ENCODE measurements around the gene RAB11FIP4. TPM values are rescaled to one million over a fixed set of nuclear protein-coding genes. Genes with fewer than 3 reads are reported as not detected.

The RAB11FIP4 gene
- total RNA-seq, 1 experiment from 2014 or later: 15.1 TPM

DNA sequence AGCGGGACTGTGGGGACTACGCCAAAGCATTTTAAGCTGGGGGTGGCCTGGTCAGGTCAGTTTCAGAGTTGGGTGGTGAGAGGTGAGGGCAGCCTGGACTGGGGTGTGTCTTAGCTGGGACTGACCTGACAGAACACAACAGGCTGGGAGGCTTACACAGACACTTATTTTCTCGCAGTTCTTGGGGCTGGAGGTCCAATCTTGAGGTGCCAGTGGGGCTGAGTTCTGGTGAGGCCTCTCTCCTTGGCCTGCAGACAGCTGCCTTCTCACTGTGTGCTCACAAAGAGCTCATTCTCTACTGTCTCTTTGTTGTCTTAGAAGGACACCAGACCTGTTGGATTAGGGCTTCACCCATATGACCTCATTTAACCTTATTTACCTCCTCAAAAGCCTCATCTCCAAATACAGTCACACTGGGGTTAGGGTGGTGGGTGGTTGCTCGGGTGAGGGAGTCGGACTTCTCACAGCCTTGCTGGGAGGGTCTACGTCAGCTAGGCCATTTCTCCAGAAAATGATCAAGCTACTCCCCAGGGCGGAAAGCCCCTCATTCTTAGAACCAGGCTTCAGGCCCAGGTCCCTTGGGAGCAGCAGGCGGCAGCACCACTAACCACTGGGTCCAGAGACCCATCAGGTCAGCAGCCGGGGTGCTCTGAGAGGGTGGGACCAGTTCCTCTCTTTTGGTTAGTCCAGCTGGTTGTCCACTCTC, 149.3 kb downstream of the RAB11FIP4 start:
- BruUV-seq (replicated peaks): no TSS peak
- RAD21 ChIA-PET (ENCODE audit: low non-redundant PET in 1 of 2, low total read pairs in 2 of 2, uncharacterized antibody in 2 of 2, unreplicated experiment in 2 of 2): no interaction called here

DNA sequence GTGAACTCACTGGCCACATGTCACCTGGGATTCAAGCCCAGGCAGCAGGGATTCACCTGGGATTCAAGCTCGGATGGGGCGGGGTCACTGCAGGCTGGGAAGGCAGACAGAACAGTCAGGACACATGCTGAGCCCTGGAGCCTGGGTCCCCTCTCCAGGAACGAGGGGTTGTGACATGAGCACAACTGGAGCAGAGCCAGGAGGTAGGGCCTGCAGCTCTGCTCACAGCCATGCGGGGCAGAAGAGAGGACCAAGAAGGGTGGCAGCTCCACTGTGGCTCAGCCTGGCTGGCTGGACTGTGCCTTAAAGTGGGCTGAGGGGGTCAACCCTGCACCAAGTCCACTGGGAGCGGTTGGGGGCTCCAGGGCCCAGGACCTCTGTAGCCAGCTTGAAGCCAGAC, 150.1 kb downstream of the RAB11FIP4 start:
- Histone ChIP-seq H3K27me3 (ENCODE audit: insufficient read depth, low read length) (no peaks in the 10 kb centered on the region), H3K4me1 (ENCODE audit: control insufficient read depth in 1 of 2, insufficient read depth in 2 of 2, low read length in 2 of 2) (peaks cover 3 to 10% of the 10 kb centered on the region in 2 experiments; a peak in 3 of 4 replicates), H3K36me3 (ENCODE audit: control insufficient read depth in 1 of 2, insufficient read depth in 2 of 2, low read length in 2 of 2) (no peaks in the 10 kb centered on the region), H3K79me2 (ENCODE audit: insufficient read depth, low read length) (no peaks in the 10 kb centered on the region), H3K9ac (ENCODE audit: low read length) (no peak overlapping the region), H4K20me1 (ENCODE audit: insufficient read depth) (no peaks in the 10 kb centered on the region), H3K9me3 (ENCODE audit: control insufficient read depth in 1 of 2, insufficient read depth in 1 of 2, low read depth in 1 of 2, low read length in 2 of 2) (no peaks in the 10 kb centered on the region), H3K27ac (ENCODE audit: low read depth, low read length) (no peak overlapping the region), H3K9me2 (ENCODE audit: insufficient read depth) (no peaks in the 10 kb centered on the region), H3K4me2 (ENCODE audit: low read length) (no peak overlapping the region), H3K4me3 (replicated peaks in 1 of 2; ENCODE audit: low read depth in 1 of 2, low read length in 2 of 2) (no peak overlapping the region), H2AFZ (ENCODE audit: low read depth, low read length, poor library complexity, severe bottlenecking) (no peak overlapping the region)
- CTCF ChIA-PET: interaction anchor here (0.9 kb wide), 1 partner anchor 300 kb away, joined by 3 read pairs; no protein-coding TSS in a partner anchor
- POLR2A ChIA-PET: no interaction called here
- RAD21 ChIA-PET (ENCODE audit: low non-redundant PET in 1 of 2, low total read pairs in 2 of 2, uncharacterized antibody in 2 of 2, unreplicated experiment in 2 of 2): interaction anchor here in 1 of 2 experiments (0.9 kb wide), 1 partner anchor 301 kb away, joined by 4 read pairs; no protein-coding TSS in a partner anchor
- ATAC-seq (peak; percentile 94), DNase-seq (ENCODE audit: low read depth, low spot score) (no peak)
- 0 out of 2 replicates have a peak, but pooled peaks have one; percentile 3 for TF ChIP-seq RAD21 (IDR thresholded peaks at IDR 0.05; ENCODE audit: low read depth)
- no peak for TF ChIP-seq ELF1 (IDR thresholded peaks at IDR 0.05; ENCODE audit: borderline replicate concordance, low read depth)
- TF ChIP-seq, protein P1, sequence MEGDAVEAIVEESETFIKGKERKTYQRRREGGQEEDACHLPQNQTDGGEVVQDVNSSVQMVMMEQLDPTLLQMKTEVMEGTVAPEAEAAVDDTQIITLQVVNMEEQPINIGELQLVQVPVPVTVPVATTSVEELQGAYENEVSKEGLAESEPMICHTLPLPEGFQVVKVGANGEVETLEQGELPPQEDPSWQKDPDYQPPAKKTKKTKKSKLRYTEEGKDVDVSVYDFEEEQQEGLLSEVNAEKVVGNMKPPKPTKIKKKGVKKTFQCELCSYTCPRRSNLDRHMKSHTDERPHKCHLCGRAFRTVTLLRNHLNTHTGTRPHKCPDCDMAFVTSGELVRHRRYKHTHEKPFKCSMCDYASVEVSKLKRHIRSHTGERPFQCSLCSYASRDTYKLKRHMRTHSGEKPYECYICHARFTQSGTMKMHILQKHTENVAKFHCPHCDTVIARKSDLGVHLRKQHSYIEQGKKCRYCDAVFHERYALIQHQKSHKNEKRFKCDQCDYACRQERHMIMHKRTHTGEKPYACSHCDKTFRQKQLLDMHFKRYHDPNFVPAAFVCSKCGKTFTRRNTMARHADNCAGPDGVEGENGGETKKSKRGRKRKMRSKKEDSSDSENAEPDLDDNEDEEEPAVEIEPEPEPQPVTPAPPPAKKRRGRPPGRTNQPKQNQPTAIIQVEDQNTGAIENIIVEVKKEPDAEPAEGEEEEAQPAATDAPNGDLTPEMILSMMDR (IDR thresholded peaks at IDR 0.05 in 2 of 3, conservative IDR thresholded peaks at IDR 0.05 in 1 of 3; ENCODE audit: borderline replicate concordance in 1 of 3, insufficient read depth in 1 of 3, low read depth in 2 of 3, low read length in 2 of 3): peak in 2 of 3 experiments; percentile 33 to 49; a peak in 4 of 6 replicates
- no TSS peak for BruUV-seq (replicated peaks)
- intact Hi-C loops (cut with micrococcal nuclease): no loop called here

More for the DNA sequence above, 149.3 kb downstream of the RAB11FIP4 start:
- H3K4me2 ChIP-seq (ENCODE audit: low read length): no peak overlapping the region
- no peaks in the 10 kb centered on the region for H3K9me3 ChIP-seq (ENCODE audit: control insufficient read depth in 1 of 2, insufficient read depth in 1 of 2, low read depth in 1 of 2, low read length in 2 of 2)
- CTCF ChIA-PET: no interaction called here
- no peak overlapping the region for H3K27ac ChIP-seq (ENCODE audit: low read depth, low read length)
- H2AFZ ChIP-seq (ENCODE audit: low read depth, low read length, poor library complexity, severe bottlenecking): no peak overlapping the region
- no peaks in the 10 kb centered on the region for H3K79me2 ChIP-seq (ENCODE audit: insufficient read depth, low read length)
- H3K36me3 ChIP-seq (ENCODE audit: control insufficient read depth in 1 of 2, insufficient read depth in 2 of 2, low read length in 2 of 2): no peaks in the 10 kb centered on the region
- peaks cover 3 to 10% of the 10 kb centered on the region in 2 experiments; a peak in 3 of 4 replicates for H3K4me1 ChIP-seq (ENCODE audit: control insufficient read depth in 1 of 2, insufficient read depth in 2 of 2, low read length in 2 of 2)
- H3K9ac ChIP-seq (ENCODE audit: low read length): no peak overlapping the region
- POLR2A ChIA-PET: interaction anchor here (0.6 kb wide), 1 partner anchor 303 kb away, joined by 3 read pairs; no protein-coding TSS in a partner anchor
- no peaks in the 10 kb centered on the region for H3K27me3 ChIP-seq (ENCODE audit: insufficient read depth, low read length)
- no peak overlapping the region for H3K4me3 ChIP-seq (replicated peaks in 1 of 2; ENCODE audit: low read depth in 1 of 2, low read length in 2 of 2)
- no peaks in the 10 kb centered on the region for H3K9me2 ChIP-seq (ENCODE audit: insufficient read depth)
- DNase-seq (ENCODE audit: low read depth, low spot score): no peak
- H4K20me1 ChIP-seq (ENCODE audit: insufficient read depth): no peaks in the 10 kb centered on the region
- intact Hi-C loops (cut with micrococcal nuclease): no loop called here
- ATAC-seq: no peak
- TF ChIP-seq POLR2A (IDR thresholded peaks at IDR 0.05; ENCODE audit: borderline replicate concordance, extremely low read depth, insufficient read depth, insufficient read length): no peak
- TF ChIP-seq YY1 (IDR thresholded peaks at IDR 0.05; ENCODE audit: extremely low read depth, insufficient replicate concordance, low read depth, low read length): no peak
- no peak for TF ChIP-seq SP1 (IDR thresholded peaks at IDR 0.05; ENCODE audit: low read depth)
- TF ChIP-seq EZH2phosphoT487 (IDR thresholded peaks at IDR 0.05; ENCODE audit: borderline replicate concordance): no peak
- no peak for TF ChIP-seq SIN3A (IDR thresholded peaks at IDR 0.05; ENCODE audit: low read depth)
- TF ChIP-seq ZNF274 (IDR thresholded peaks at IDR 0.05; ENCODE audit: low read depth, low read length): no peak
- no peak for TF ChIP-seq CEBPB (IDR thresholded peaks at IDR 0.05; ENCODE audit: low read depth)

All from HCT116 (cell line).